ENCODE measurements around the gene ZSCAN31. TPM values are rescaled to one million over a fixed set of nuclear protein-coding genes. Genes with fewer than 3 reads are reported as not detected.

ZSCAN31 gene
- total and polyA plus RNA-seq, 2 experiments from 2014 or later: 0.54 to 1.5 TPM

GRCh38 chr6:28355743-28356665 lies 20.1 kb upstream of the ZSCAN31 start:
- Histone ChIP-seq H3K4me3 (peak overlapping the region; percentile 99), H3K4me2 (ENCODE audit: unreplicated experiment) (peak overlapping the region; percentile 91), H3K4me1 (ENCODE audit: insufficient read depth) (peaks cover 4% of the 10 kb centered on the region; the same call in 1 of the 2 replicates), H3F3A (ENCODE audit: insufficient read depth) (no peaks in the 10 kb centered on the region; the same call in 1 of the 2 replicates), H3K9me2 (ENCODE audit: insufficient read depth) (no peaks in the 10 kb centered on the region), H2AFZ (peak overlapping the region; percentile 97), H3K27ac (peak overlapping the region; percentile 74), H3K79me2 (ENCODE audit: insufficient read depth) (peaks cover 25% of the 10 kb centered on the region), H3K9ac (peak overlapping the region; percentile 84), H4K20me1 (ENCODE audit: insufficient read depth) (no peaks in the 10 kb centered on the region), H3K9me3 (ENCODE audit: low read depth) (no peaks in the 10 kb centered on the region), H3K36me3 (ENCODE audit: low read depth) (no peaks in the 10 kb centered on the region), H3K27me3 (replicated peaks; ENCODE audit: insufficient read depth) (no peaks in the 10 kb centered on the region)
- peak; percentile 91 for DNase-seq
- TF ChIP-seq EZH2 (IDR thresholded peaks at IDR 0.05; ENCODE audit: insufficient read depth, poor library complexity, severe bottlenecking) (no peak), EZH2phosphoT487 (IDR thresholded peaks at IDR 0.05; ENCODE audit: insufficient read depth, low read depth) (no peak)
- WGBS, 2 experiments (ENCODE audit: low coverage in 1 of 2, low lambda C conversion rate in 2 of 2, missing lambda C conversion rate in 2 of 2): 3 to 4% methylated on average over 19 of the region's 19 CpGs
- in situ Hi-C loops (cut with MboI): loop anchor here (25.0 kb wide), 1 partner anchor 1169 kb away; no protein-coding TSS in a partner anchor

- H3K79me2 ChIP-seq (ENCODE audit: insufficient read depth): peaks cover 36% of the 10 kb centered on the region
- no peaks in the 10 kb centered on the region for H3K27me3 ChIP-seq (replicated peaks; ENCODE audit: insufficient read depth)
- H3K9ac ChIP-seq: peak overlapping the region; percentile 84
- H2AFZ ChIP-seq: peak overlapping the region; percentile 97
- H3K4me1 ChIP-seq (ENCODE audit: insufficient read depth): peaks cover 4% of the 10 kb centered on the region; the same call in 1 of the 2 replicates
- peak overlapping the region; percentile 91 for H3K4me2 ChIP-seq (ENCODE audit: unreplicated experiment)
- H3K9me2 ChIP-seq (ENCODE audit: insufficient read depth): no peaks in the 10 kb centered on the region
- peak overlapping the region; percentile 99 for H3K4me3 ChIP-seq
- WGBS, 2 experiments (ENCODE audit: low coverage in 1 of 2, low lambda C conversion rate in 2 of 2, missing lambda C conversion rate in 2 of 2): 74 to 75% methylated on average over 10 of the region's 10 CpGs
- in situ Hi-C loops (cut with MboI): loop anchor here (25.0 kb wide), 1 partner anchor 1168 kb away; no protein-coding TSS in a partner anchor
- H3F3A ChIP-seq (ENCODE audit: insufficient read depth): no peaks in the 10 kb centered on the region; the same call in none of the 2 replicates
- peak overlapping the region; percentile 74 for H3K27ac ChIP-seq
- no peaks in the 10 kb centered on the region for H4K20me1 ChIP-seq (ENCODE audit: insufficient read depth)
- DNase-seq: no peak
- no peaks in the 10 kb centered on the region for H3K36me3 ChIP-seq (ENCODE audit: low read depth)
- no peaks in the 10 kb centered on the region for H3K9me3 ChIP-seq (ENCODE audit: low read depth)
- TF ChIP-seq EZH2phosphoT487 (IDR thresholded peaks at IDR 0.05; ENCODE audit: insufficient read depth, low read depth): no peak
- TF ChIP-seq EZH2 (IDR thresholded peaks at IDR 0.05; ENCODE audit: insufficient read depth, poor library complexity, severe bottlenecking): no peak
These were observed 19.0 kb upstream of the ZSCAN31 start for GRCh38 chr6:28354688-28355554.

GRCh38 chr6:28353981-28354676 lies 18.2 kb upstream of the ZSCAN31 start:
- DNase-seq: peak; percentile 54
- no peak overlapping the region for H2AFZ ChIP-seq

More at GRCh38 chr6:28353981-28354676, 18.2 kb upstream of the ZSCAN31 start:
- Histone ChIP-seq H3K27ac (no peak overlapping the region; the same call in 1 of the 2 replicates), H3K4me2 (ENCODE audit: unreplicated experiment) (no peak overlapping the region), H3K9me2 (ENCODE audit: insufficient read depth) (no peaks in the 10 kb centered on the region), H3K79me2 (ENCODE audit: insufficient read depth) (peaks cover 44% of the 10 kb centered on the region), H3K36me3 (ENCODE audit: low read depth) (no peaks in the 10 kb centered on the region), H3K4me1 (ENCODE audit: insufficient read depth) (peaks cover 7% of the 10 kb centered on the region; the same call in 1 of the 2 replicates), H3F3A (ENCODE audit: insufficient read depth) (no peaks in the 10 kb centered on the region; the same call in none of the 2 replicates), H3K9me3 (ENCODE audit: low read depth) (no peaks in the 10 kb centered on the region), H3K4me3 (no peak overlapping the region), H3K27me3 (replicated peaks; ENCODE audit: insufficient read depth) (no peaks in the 10 kb centered on the region), H4K20me1 (ENCODE audit: insufficient read depth) (no peaks in the 10 kb centered on the region), H3K9ac (peak overlapping the region; percentile 22; the same call in 1 of the 2 replicates)
- in situ Hi-C loops (cut with MboI): loop anchor here (25.0 kb wide), 1 partner anchor 1167 kb away; no protein-coding TSS in a partner anchor
- 66 to 73% methylated on average over 11 of the region's 11 CpGs for WGBS, 2 experiments (ENCODE audit: low coverage in 1 of 2, low lambda C conversion rate in 2 of 2, missing lambda C conversion rate in 2 of 2)
- no peak for TF ChIP-seq EZH2 (IDR thresholded peaks at IDR 0.05; ENCODE audit: insufficient read depth, poor library complexity, severe bottlenecking)
- TF ChIP-seq EZH2phosphoT487 (IDR thresholded peaks at IDR 0.05; ENCODE audit: insufficient read depth, low read depth): no peak

Data from GM23248 (cell line).